GM23338 (cell line): Measurements from ENCODE around the gene TBX22.

Experiments
- CREB1 ChIP-seq: fragments of 250-450 bp; sonication (Bioruptor Pico); IDR thresholded peaks from 2 replicates; pipeline ENCODE4 v1.5.0; 2020; ENCODE audit warnings: low read depth, mild to moderate bottlenecking, moderate library complexity
- CTCF ChIP-seq, 2 experiments: fragments of 200-600 bp in 1 of 2; sonication (generic) in 1 of 2; conservative IDR thresholded peaks; 2 replicates each; pipeline versions ENCODE4 v1.5.1 to v1.6.1; 2016 to 2017; ENCODE audit warnings: antibody characterized with exemption in 2 of 2, low read depth in 2 of 2, mild to moderate bottlenecking in 2 of 2, moderate library complexity in 1 of 2
- ETS1 ChIP-seq: IDR thresholded peaks from 2 replicates; pipeline ENCODE4 v1.6.1; 2016; ENCODE audit warnings: antibody characterized with exemption
- EZH2 ChIP-seq: fragments of 200-600 bp; sonication (generic); IDR thresholded peaks from one replicate; pipeline ENCODE4 v1.8.0; 2017; ENCODE audit warnings: antibody characterized with exemption, mild to moderate bottlenecking, low read depth; ENCODE audit not compliant: unreplicated experiment
- EZH2phosphoT487 ChIP-seq: fragments of 200-600 bp; sonication (generic); IDR thresholded peaks from one replicate; pipeline ENCODE4 v1.8.1; 2018; ENCODE audit warnings: antibody characterized with exemption; ENCODE audit not compliant: unreplicated experiment
- JUNB ChIP-seq: IDR thresholded peaks from one replicate; pipeline ENCODE4 v1.6.1; 2016; ENCODE audit warnings: antibody characterized with exemption; ENCODE audit not compliant: unreplicated experiment
- POLR2AphosphoS5 ChIP-seq: IDR thresholded peaks from 2 replicates; pipeline ENCODE4 v1.6.1; 2016; ENCODE audit warnings: antibody characterized with exemption, low read depth
- STAT1 ChIP-seq: IDR thresholded peaks from one replicate; pipeline ENCODE4 v1.6.1; 2016; ENCODE audit warnings: antibody characterized with exemption; ENCODE audit not compliant: unreplicated experiment
- ZNF114 ChIP-seq: fragments of 250-450 bp; sonication (Bioruptor Pico); IDR thresholded peaks from 2 replicates; pipeline ENCODE4 v1.5.0; 2020; ENCODE audit warnings: mild to moderate bottlenecking, moderate library complexity
- ZNF331 ChIP-seq: fragments of 250-450 bp; sonication (Bioruptor Pico); IDR thresholded peaks from 2 replicates; pipeline ENCODE4 v1.5.0; 2020; ENCODE audit warnings: low read depth, mild to moderate bottlenecking, moderate library complexity
- TF ChIP-seq, protein P1 (sequence below): IDR thresholded peaks from one replicate; pipeline ENCODE4 v1.6.1; 2018; ENCODE audit warnings: antibody characterized with exemption; ENCODE audit not compliant: unreplicated experiment

DNA sequence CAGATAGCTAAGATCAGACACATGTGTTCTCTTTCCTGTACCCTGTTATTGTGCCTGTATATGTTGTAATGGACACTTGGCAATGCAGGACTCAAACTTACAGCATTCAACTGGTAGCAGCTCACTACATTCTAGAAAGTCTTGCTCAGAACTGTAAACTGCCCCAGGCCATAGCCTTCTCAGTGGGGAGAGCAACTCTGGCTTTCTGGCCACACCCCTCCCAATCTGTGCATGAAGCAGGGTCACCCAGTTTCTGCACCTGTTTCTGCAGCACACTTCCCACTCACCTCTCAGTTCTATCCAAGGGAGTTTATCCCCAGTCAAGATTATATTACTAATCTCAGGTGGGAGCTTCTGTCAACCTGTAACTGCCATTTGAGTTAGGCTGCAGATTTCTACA lies 38.9 kb upstream of the TBX22 start:
- TF ChIP-seq JUNB = no peak
- no peak for TF ChIP-seq POLR2AphosphoS5
- no peak for TF ChIP-seq EZH2
- TF ChIP-seq CTCF (conservative IDR thresholded peaks at IDR 0.05; ENCODE audit: low read depth in 2 of 2) = no peak
- no peak for TF ChIP-seq EZH2phosphoT487
- TF ChIP-seq ZNF331 (CRISPR knock-in tag) = no peak
- no peak for TF ChIP-seq ETS1
- TF ChIP-seq, protein P1, sequence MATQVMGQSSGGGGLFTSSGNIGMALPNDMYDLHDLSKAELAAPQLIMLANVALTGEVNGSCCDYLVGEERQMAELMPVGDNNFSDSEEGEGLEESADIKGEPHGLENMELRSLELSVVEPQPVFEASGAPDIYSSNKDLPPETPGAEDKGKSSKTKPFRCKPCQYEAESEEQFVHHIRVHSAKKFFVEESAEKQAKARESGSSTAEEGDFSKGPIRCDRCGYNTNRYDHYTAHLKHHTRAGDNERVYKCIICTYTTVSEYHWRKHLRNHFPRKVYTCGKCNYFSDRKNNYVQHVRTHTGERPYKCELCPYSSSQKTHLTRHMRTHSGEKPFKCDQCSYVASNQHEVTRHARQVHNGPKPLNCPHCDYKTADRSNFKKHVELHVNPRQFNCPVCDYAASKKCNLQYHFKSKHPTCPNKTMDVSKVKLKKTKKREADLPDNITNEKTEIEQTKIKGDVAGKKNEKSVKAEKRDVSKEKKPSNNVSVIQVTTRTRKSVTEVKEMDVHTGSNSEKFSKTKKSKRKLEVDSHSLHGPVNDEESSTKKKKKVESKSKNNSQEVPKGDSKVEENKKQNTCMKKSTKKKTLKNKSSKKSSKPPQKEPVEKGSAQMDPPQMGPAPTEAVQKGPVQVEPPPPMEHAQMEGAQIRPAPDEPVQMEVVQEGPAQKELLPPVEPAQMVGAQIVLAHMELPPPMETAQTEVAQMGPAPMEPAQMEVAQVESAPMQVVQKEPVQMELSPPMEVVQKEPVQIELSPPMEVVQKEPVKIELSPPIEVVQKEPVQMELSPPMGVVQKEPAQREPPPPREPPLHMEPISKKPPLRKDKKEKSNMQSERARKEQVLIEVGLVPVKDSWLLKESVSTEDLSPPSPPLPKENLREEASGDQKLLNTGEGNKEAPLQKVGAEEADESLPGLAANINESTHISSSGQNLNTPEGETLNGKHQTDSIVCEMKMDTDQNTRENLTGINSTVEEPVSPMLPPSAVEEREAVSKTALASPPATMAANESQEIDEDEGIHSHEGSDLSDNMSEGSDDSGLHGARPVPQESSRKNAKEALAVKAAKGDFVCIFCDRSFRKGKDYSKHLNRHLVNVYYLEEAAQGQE = no peak
- TF ChIP-seq STAT1 = no peak
- no peak for TF ChIP-seq CREB1 (CRISPR knock-in tag)
- no peak for TF ChIP-seq ZNF114 (CRISPR knock-in tag)
